Stimulated activated CD4-positive, alpha-beta T cell treated with anti-CD3 and anti-CD28 coated beads, TNF-alpha, amount 100 ng/mL, for 4 hours (primary cell): ENCODE measurements around the gene CCL16.
A peak's percentile ranks its signal among the peaks of the same experiment; 100 is the strongest.

ENCODE experiments used
- DNase-seq, 3 experiments: peaks; one replicate each; pipeline ENCODE4 v3.0.0-alpha.2; 2020; ENCODE audit warnings: low read depth in 3 of 3

Gene CCL16

GRCh38 chr17:35986643-35987042 lies 5.3 kb upstream of the CCL16 start, which contains the start of gene CCL14:
TSS of gene CCL14 (minus strand) at chr17:35986729. CDS start at chr17:35986649, 80 bp downstream.
- no peak for DNase-seq

DNA sequence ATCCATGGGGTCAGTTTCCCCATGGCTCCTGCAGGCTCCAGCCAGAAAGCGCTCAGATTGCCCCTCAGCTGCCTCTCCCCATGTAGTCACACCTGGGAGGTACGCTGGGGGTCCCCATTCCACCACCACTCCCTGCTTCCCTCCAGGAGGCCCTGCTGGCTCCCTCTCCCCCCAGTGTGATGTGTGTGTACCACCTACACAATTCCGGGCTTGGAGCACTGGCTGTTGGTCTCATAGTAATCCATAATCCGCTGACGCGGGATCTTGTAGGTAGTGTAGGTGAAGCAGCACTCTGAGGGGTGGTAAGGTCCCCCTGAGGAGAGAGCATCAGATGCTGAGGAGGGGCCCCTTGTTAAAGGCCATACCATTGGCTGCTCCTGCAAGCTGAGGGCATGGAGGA lies 2.8 kb upstream of the CCL16 start:
- no peak for DNase-seq

DNA sequence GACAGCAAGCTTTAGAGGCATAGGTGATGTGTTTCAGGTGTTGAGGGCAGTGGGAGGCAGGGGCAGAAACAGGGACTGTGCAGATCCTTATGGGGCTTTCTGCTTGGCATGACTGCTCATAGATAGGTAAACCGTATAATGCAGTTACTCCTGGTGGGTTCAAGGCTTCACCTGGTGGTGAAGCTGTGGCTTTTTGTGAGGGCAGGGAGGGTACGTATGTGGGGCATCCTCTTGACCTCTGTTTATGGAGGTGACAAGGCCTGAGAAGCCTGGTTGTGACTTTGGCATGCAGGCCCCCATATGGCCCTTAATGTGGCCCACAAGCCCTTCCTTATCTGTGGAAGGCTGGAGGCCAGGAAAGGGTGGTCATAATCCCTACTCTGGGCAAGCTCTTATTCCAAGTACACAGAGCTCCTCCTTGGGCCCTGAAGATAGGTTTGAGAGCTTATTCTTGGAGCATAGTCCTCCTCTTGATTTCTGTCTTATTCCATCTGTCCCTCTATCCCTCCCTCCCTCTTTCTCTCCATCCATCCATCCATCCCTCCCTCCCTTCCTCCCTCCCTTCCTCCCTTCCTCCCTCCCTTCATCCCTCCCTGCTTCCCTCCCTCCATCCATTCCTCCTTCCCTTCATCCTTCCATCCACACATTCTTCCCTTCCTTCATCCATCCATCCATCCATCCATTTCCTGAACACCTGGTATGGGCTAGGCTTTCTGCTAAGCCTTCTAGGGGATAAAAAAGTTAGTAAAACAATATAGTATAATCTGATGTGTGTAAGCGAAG lies 1.3 kb upstream of the CCL16 start:
- no peak for DNase-seq

DNA sequence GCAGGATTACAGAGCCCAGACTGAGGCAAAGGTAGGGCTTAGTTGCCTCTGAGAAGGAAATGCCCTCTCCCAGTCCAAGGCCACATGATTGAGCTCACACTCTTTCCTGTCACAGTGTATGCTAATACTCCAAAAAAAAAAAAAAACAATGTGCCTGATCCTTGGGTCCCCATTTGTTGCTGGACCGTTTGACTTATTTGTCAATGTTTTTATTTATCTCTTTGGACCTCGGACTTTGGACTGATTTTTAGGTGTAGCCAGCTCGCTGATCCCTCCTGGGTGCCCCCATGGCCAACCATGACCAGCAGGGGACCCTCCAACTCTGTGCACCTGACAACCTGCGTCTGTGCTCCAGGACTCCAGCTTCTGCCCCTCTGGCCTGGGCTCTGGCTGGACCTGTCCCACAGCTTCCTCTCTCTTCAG lies 622 bp upstream of the CCL16 start:
- DNase-seq: no peak

DNA sequence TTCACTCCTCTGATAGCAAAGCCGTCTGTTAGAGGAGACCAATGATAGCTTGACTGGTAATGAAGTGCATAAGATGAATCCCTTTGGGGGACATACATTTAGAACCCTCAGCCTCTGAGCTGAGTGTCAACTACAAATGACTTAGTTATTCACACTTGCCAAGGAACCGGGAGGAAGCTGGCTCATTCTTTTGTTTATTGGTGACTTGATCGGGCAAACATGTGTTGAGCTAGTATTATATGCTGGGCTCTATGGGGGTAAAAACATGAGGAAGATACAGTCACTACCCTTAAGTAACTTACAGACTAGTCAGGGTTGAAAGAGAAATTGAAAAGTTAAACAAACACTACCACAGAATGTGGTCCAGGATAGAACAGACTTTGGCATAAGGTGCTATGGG lies 3.0 kb downstream of the CCL16 start:
- DNase-seq: no peak

DNA sequence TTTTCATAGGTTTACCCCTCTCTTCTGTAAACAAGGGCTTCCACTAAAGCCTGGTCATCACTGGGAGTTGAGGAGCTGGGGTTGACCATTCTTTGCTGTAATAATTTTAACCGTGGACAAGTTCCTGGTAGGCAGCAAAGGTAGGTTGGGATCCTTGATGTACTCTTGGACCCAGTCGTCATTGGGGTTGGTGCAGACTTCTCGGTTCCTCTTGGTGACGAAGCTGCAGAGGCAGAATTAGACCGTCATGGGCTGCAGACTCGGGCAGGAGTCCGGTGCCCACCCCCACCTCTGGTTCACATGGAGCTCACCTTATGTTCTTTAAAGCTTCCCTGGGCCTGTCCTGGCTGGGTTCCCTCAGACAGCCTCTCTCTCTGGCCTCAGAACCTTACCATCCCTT lies 3.8 kb downstream of the CCL16 start:
- no peak for DNase-seq

DNA sequence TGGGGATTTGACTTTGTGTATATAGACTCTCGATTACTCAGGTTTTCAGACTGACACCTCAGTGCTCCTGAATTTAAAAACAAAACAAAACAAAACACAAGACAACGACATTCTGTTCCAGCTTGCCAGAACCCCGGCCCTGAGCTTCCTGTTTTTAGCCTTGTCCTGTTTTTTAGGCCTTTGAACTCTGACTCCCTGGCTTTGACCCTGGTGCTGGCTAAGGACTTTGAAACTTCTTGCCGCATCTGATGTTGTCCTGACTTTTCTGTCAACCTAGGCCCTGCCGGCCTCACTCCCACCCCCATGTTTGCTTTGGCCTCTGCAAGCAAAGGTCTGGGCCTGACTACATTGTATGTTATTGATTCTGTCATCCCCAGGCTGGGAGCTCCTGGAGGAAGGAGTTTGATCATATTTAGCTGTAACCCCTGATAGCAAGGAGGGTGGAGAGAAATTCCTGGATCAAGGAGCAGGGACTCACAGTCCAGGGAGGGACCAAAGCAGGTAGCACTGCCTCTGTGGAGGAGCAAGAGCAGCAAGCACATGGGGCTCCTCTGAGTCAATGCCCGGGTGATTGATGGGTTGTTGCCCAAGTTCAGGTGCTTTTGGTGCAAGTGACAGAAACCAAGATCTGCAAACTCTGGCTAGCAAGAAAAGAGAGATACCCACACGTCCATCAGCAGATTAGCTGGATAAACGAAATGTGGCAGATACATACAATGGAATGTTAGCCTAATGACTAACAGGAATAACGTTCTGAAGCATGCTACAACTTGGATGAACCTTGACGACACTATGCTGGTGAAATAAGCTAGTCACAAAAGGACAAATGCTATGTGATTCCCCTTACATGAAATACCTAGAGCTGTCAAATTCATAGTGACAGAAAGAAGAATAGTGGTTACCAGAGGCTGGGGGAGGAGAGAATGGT lies 7.7 kb downstream of the CCL16 start:
- DNase-seq: no peak

GRCh38 chr17:35972945-35973332 lies 8.4 kb downstream of the CCL16 start:
- DNase-seq: no peak

- DNase-seq: no peak
Observed at GRCh38 chr17:35972535-35972934, 8.8 kb downstream of the CCL16 start.

DNA sequence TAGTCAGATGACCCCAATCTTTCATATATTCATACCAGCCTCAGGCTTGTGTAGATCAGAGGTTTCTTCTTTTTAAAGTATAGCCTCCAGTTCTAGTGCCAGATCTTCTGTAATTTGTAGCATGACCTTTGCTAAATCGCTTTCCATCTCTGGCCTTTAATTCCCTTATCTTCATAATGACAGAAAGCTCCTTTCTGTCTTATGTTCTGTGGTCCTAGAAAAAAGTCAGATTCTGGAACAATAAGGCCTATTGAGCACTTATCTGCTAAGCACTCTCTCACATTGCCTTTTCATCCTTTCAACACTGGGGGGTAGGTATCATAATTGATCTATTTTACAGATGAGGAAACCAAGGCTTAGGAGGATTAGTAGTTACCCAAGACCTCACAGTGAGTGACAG lies 9.2 kb downstream of the CCL16 start:
- no peak for DNase-seq

DNA sequence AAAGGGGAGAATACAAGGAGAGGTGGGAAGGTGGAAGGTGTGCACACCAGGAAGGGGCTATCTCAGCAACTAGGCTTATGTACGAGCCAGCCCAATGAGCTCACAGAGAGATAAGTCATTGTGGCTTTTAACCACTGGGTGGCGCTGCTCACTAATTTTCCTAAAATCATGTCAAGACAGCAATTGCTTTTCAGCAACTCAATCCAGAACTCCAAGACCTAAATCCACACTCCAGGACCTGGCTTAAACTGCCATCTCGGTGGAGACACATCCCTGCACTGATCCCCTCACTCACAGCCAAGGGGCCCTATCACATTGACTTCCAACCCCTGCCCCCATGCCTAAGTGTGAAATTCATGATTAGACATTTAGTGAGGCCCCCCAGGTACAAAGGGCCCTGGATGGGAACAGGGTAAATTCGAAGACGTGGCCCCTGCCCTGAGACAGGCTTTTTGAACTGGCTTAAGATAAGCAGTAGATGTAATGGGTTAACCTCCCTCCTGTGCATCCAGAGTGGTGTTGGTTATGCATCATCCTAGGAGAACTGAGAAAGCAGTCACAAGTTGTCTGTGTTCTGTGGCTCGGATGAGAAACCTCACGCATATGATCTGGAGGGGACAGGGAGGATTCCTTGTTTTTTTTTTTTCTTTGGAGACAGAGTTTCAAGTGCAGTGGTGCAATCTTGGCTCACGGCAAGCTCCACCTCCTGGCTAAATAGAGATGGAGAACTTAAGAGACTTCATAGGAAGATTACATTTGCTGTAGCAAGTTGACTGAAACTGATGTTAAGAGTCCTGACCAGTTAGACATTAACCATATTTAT lies 11.5 kb downstream of the CCL16 start:
- peak; percentile 23 to 37 (median 29) for DNase-seq

- no peak for DNase-seq
Observed at GRCh38 chr17:35968520-35969054, 12.7 kb downstream of the CCL16 start.

DNA sequence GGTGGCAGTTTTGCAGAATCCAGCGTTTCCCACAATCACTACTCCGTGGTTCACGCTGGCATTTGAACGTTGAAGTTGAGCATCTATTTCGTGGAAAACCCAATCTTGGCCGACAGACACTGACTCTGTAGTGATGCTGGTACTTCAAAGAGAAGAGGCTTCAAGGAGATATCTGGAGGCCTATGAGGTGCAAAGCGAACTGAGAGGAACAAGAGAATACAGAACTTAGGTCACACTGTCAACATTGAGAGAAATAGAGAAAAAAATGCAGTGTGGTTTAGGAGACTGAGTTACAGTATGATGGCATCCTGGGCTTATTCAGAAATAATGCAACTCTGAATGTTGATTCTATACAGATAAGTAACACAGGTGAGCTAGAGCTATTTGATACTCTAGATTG lies 16.0 kb downstream of the CCL16 start:
- no peak for DNase-seq

- no peak for DNase-seq
Observed at GRCh38 chr17:35963663-35964062, 17.6 kb downstream of the CCL16 start.

- no peak for DNase-seq
Observed at GRCh38 chr17:35953720-35954119, 27.6 kb downstream of the CCL16 start.

- DNase-seq: no peak
Observed at GRCh38 chr17:35949401-35949800, 31.9 kb downstream of the CCL16 start.

GRCh38 chr17:35948092-35948491 lies 33.2 kb downstream of the CCL16 start:
- no peak for DNase-seq

GRCh38 chr17:35947156-35947585 lies 34.1 kb downstream of the CCL16 start:
- peak in 2 of 3 experiments; percentile 13 to 22 for DNase-seq

GRCh38 chr17:35944151-35944550 lies 37.1 kb downstream of the CCL16 start:
- DNase-seq: no peak

DNA sequence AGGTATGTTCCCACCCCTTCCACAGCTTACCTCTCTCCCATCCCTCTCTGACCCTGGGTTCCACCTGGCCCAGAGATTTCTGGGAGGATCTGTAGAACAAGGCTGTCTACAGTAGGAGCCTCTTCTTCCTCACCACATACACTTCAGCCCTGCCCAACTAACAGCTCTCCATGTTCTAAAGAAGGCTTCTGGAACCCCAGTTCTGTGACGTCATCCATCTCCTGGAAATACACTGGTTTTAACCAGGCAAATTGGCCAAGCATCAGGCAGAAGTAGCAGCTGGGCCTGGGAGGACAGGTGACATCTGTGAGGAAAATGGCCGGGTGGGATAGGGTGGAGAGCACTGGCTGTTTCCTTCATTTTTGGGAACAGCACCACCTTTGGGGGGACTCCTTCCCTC lies 37.8 kb downstream of the CCL16 start, which contains the start of gene LYZL6:
Gene LYZL6 (minus strand): TSS at position 177 of the 400 bp plus-strand sequence. CDS start 4,357 bp downstream, outside the sequence.
- no peak for DNase-seq

DNA sequence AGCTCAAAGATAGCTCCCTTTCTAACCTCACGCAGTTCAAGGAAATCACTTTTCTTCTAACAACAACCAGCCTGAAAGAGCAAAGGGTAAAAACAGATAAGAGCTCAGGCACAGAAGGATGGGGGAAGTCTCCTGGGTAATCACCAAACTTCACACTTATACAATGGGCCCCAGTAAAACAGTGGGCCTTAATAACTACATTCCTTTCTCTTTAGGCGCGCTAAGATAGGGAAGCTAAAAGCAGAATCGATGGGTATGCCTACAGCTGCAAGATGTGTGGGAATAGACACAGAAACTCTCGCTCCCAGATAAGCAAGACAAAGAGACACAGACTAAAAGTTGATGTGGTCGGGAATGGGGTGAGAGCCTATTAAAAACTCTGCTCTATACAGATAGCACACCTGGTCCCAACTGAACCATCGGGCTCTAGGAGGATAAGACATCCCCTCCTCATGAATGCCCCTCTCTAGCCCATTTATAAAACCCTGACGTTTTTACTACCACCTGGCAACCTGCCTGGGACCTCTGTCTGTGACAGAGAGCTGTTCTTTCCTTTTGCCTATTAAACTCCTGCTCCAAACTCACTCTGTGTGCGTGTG lies 38.6 kb downstream of the CCL16 start:
- no peak for DNase-seq
